Measurements from ENCODE around the gene TNFRSF13B. TPM values are rescaled to one million over a fixed set of nuclear protein-coding genes. Genes with fewer than 3 reads are reported as not detected.

Gene TNFRSF13B
- total RNA-seq, 1 donor from 2014 or later = not detected

DNA sequence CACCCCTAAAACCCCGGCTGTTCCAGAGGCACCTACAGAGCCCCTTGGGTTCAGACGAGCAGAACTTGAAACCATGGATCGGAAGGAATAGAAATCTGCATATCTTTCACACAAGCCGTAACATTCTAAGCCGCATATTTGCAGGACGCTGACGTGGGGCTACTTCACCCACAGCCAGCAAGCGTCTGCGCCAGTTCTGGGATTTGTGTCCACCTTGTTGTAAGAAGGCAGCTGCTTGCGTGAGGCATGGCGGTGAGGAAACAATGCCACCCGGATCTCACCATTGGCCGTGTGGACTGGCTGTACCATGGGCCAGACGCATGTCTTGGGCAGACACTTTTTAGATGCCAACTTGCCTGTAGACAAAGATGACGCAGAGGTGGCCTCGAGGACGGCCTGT is 34.5 kb downstream of the TNFRSF13B start:
- no peak for DNase-seq

DNA sequence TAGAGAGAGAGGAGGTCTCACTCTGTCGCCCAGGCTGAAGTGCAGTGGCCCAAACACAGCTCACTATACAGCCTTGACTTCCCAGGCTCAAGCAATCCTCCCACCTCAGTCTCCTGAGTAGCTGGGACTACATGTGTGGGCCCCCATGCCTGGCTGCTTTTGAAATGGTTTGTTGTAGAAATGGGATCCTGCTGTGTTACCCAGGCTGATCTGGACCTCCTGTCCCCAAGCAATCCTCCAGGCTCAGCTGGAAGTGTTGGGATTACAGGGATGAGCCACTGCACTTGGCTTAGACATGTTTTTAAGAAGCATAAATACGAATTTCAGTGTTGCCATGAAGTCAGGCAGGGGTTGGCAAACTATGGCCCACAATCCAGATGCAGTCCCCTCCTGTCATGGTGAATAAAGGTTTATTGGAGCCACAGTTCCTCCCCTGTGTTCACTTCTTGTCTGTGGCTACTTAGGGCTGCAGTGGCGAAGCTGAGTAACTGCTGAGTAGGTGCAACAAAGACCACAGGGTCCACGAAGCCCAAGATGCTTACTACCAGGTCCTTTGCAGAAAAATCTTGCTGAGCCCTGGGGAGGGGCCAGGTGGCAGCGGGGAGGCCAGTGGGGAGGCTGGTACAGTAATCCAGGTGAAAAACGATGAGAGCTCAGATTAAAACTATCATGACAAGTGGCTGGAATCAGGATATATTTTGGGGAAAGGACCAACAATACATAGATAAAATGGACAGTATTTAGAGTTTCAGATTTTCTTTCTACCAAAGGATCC is 35.2 kb downstream of the TNFRSF13B start:
- DNase-seq = no peak

DNA sequence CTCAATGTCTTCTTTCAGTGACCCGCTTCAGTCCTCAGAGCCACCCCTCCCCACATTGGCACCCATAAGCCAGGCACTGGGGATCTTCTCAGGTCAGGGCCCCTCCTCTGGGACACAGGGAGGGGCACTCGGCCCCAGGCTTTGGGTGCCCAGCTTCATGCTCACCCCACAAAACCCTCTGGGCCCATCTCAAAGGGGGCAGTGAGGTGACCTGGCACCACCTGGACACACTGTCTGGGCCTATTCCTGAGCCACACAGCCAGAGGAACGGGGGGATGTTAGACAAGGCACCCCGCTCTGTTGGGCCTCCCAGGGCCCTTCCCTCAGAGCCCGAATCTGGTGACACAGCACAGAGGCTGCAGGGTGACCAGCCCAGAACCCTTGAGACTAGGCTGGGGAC is 36.1 kb downstream of the TNFRSF13B start:
- no peak for DNase-seq

DNA sequence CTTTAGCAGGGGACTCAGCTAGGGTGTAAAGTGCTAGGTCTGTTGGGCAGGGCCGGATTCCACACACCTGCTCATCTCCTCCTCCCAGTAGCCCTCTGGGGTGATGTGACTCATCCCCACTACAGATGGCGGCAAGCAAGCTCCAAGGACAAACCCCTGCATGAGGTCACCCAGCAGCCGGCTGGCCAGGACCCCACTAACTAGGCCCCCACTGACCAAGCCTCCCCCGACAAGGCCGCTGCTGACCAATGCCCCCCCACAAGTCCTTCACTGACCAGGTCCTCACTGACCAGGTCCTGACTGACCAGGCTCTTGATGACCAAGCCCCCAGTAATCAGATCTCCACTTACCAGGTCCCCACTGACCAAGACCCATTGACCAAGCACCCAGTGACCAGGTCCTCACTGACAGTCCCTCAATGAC is 36.7 kb downstream of the TNFRSF13B start:
- no peak for DNase-seq

DNA sequence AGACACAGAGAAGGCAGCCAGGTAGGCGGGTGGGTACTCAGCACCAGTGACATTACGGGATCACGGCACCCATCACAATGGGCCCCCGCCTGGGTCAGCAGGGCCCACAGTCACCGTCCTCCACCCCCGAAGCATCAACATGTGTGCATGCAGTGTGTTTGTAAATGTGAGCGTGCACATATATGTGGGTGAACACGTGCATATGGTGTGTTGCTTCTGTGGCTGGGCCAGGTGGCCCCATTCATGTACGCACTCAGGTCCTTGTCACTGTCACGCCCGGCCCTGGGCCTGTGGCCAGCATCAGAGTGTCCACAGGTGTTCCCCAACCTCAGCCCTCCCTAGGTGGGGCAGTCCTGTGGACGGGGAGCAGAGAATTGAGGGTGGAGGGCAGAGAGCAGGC is 37.1 kb downstream of the TNFRSF13B start:
- DNase-seq = no peak

DNA sequence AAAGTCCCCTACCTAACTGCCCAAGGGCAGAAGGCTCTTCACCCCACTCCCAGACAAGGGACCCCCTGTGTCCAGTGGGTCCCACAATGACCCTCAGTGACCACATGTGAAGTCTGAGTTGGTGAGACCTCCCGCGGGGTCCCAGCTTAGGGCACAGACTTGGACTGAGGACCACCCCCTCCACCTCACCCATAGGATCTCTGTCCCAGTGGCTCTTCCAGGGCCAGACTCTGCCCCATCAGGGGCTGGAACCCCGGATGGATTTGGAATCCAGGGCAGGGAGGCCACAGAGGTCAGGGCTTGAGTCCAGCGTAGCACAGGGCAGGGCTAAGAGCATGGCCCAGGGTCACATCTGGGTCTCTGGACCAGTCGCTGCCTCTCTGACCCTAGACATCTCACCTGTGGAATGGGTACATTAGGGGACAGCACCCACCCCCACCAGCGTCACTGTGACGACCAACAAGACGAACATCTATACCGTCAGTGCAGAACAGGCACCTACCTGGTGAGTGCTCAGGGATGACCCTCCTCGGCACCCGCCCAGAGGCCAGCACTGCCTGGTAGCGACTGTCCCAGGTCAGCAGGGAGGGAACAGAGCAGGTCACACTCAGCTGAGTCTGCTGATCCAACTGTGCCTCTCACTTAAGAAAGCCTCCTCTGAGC is 37.7 kb downstream of the TNFRSF13B start:
- no peak for DNase-seq

DNA sequence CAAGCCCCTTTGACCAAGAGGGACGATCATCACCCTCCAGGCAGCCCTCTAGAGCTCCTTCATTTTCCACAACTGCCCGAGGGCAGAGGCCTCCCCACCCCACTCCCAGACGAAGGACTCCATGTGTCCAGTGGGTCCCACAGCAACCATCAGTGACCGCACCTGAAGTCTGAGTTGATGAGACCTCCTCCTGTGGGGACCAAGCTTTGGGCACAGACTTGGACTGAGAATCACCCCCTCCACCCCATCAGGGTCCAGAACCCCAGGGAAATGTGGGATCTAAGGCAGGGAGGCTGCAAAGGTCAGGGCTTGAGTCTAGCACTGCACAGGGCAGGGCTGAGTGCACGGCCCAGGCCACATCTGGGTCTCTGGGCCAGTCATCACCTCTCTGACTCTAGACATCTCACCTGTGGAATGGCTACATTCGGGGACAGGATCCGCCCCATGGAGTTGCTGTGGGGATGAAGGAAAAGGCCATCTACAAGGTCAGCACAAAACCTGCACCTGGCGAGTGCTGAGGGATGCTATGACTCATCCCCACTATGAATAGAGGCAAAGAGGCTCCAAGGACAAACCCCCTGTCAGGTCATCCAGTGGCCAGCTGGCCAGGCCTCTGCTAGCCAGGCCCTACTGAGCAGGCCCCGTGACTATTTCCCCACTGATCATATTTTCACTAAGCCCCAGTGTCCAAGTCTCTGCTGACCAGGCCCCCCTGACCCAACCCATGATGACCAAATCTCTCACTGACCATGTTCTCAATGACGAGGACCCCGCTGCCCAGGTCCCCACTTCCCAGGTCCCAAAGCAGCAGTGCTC is 38.4 kb downstream of the TNFRSF13B start:
- no peak for DNase-seq

DNA sequence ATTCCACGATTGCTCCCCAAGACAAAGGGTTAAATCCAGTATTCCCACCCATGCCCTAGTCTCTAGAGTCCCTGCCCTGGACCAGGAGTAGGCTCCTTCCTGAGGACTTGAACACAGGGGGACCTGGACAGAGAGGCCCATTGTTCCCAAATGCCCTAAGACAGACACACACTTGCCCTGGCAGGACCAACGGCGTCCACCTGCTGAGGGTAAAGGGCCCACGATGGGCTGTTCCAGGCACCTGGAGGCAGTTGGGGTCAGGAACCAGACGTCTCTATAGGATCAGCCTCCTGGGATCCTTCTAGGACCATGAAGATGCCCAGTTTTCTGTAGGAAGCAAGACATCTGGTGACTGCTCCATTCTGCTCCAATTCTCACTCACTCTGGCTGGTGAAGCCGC is 39.3 kb downstream of the TNFRSF13B start:
- DNase-seq = no peak

DNA sequence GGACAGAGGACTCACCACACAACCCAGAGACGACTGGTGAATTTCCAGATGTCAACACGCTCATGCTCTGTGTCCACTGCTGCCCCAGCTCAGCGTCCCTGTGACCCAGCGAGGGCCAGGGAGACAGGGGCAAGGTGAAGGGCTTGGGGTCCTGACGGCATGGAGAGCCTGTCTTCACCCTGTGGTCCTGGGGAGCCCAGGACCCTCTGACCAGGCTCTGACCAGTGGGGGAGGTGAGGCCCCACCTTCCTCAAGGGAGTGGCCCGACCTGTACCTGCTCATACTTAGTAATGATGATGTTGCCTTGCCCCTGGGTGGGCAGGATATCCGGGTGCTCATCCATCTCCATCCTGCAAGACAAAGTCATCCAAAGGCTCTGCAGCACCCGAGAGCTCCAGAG is 39.8 kb downstream of the TNFRSF13B start:
- DNase-seq = no peak

DNA sequence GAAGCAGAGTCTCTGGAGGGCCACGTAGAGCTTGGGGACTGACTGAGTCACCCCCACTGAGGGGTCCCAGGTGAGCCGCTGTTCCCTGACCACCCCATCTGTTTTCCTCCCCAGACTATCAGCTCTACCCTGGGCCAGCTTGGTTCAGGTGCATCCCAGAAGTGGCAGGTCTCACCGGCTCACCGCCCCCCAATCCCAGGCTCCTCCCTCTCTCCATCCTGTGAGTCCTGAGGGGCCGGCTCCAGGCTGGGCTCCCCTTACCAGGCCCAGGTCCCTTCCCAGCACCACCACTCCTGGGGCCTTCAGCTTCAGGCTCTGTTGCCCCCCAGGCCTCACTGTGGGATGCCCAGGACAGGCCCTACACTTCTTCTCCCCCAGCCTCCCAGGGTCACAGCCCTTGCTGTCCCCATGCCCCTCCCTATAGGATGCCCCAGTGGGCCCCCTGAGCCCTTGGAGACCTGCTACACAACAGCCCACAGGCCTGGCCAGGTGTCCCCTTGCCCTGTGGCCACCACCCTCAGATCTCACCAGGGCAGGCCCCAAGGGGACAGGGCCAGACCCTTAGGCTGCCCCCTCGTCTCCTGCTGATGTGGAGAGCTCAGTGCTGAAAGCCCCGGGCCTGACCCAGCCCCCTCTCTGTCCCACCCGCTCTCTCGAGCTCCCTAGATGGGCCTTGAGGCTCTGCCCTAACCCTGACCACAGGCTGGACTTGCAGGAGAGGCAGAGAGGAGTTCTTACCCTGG is 40.4 kb downstream of the TNFRSF13B start:
- no peak for DNase-seq

DNA sequence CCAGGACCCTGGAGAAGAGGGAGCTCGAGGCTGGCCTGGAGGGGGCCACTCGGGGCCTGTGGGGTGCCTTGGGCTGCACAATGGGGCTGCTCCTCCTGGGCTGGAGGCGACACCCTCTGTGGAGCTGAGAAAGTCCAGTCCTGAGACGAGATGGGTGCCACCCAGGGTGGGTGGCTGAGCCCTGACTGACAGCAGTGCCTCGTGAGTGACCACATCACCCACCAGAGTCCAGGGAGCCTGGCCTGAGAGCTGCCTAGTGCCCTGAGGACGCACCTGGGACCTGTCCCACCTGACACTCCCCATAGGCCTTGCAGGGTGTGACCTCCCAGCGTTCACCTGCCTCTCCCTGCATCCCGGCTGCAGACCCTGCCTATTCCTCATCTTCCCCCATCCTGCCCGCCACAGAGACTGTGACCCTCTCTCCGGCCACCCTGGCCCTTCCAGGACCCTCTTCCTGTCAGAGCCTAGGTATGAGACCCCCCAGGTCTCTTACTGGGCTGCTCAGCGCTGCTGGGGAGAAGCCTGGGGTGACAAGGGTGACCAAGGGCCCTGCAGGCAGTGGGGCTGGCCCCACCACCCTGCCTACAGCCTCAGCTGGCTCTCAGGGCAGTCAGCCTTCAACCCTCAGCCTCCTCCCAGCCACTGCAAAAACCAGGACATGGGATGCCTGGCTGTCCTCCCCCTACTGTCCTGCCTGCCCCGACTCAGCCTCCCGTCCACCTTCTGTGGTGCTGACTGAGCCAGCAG is 41.2 kb downstream of the TNFRSF13B start:
- no peak for DNase-seq

DNA sequence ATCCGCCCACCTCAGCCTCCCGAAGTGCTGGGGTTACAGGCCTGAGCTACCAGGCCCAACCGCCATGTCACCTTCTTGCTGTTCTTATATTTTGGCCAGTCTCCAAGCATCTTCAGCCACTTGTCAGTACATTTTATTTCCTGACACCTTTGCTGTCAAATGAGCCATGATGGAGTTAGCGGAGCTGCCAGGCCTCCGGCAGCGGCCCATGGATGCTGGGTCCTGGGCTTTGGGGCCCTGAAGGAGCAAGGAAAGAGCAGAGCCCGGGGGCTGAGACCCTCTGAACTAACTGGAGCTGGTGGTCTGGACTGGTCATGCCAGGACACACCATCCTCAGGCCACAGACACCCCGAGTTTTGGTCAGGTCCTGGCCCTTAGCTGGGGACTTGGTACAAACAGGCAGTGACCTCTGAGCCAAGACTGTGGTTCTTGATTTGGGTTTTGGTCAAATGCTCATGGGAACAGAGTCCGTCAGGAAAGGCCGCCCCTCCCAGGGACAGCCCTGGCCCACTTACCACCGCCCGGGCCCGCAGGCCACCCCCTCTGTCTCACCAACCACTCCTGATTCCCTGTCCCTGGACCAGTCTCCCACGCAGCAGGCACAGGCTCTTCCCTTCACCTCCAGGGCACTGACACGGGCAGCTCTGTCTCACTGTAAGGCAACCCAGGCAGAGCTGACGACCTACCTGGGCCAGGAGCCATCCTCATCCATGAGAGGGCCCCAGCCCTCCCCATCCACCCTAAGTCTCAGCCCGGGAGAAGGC is 42.0 kb downstream of the TNFRSF13B start:
- no peak for DNase-seq

DNA sequence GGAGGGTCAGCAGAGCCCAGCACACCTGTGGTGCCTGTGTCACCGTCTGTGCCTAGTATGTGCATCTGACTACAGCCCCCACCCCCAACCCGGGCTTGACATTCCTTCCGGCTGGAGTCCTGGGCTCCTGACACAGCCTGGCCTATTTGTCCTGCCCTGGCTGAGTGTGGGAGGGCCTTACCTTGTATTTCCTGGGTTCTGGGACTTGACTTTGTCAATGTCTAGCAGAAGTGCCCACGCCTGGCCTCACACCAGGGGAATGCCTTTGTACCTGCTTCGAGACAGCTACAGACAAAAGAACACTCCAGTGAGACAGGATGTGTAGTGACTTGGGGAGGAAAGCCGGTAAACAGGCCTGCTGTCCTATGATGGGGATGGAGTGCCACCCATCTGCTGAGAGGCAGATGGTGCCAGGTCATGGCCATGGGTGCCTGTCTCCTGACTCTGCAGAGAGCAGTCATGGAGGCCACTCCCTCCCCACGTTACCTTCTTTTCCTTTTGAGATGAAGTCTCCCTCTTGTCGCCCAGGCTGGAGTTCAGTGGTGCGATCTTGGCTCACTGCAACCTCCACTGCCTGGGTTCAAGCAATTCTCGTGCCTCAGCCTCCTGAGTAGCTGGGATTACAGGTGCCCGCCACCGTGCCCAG is 42.8 kb downstream of the TNFRSF13B start:
- DNase-seq = no peak

DNA sequence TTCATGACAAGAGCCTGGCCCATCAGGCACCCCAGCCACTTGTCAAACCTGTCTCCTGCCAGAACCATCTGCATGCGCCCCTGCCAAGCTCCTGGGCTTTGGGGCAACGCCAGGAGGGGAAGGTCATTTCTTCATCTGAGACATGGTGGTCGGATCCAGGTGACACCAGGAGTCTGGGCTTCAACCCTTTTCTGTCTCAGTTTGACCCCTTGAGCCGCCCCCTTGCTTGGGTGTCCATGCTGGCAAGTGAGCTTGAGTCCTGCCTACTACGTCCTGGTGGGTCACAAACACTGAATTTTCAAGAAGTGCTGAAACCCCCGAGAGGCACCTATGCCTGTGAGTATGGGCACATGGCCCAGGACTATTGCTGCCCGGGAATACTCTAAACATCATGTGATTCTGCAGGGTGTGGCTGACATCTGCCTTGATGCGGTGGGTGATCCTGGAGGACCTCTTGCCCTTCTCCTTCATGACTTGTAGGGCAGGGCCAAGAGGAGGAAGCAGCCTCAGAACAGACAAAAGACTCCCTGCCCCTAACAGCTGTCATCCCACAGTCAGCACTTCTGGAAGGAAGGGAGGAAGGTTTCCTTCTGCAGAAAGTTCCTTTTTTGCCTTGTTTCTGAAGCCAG is 43.4 kb downstream of the TNFRSF13B start:
- DNase-seq = no peak

DNA sequence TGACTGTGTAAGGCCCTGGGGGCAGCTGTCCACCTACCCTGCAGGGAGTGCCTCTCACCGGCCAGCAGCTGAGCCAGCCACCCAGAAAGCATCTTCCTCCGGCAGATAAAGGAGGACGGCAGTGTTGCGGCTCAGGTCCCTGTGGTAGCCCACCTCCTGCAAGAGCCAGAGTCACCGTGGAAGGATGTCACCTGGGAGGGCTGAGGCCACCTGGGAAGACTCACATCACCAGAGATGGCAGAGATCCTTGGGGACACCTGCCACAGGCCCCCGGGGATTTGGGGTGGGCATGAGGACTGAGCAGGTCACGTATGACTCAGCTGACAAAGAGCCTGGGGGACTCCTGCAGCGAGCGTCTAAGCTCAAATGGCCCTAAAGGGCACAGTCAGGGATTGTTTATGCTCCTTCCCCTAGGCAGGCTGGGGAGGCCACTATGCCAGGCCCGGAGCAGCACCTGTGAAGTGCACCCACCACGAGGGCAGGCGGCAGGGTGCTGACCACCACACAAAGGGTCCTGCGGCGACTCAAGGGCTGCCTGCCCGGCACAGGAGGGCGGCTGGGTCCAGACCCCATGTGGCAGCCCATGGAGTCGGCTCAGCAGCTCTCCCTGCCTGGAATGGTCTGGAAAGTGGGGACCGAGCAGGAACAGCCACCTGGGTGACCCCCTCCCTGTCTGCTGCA is 44.1 kb downstream of the TNFRSF13B start:
- no peak for DNase-seq

DNA sequence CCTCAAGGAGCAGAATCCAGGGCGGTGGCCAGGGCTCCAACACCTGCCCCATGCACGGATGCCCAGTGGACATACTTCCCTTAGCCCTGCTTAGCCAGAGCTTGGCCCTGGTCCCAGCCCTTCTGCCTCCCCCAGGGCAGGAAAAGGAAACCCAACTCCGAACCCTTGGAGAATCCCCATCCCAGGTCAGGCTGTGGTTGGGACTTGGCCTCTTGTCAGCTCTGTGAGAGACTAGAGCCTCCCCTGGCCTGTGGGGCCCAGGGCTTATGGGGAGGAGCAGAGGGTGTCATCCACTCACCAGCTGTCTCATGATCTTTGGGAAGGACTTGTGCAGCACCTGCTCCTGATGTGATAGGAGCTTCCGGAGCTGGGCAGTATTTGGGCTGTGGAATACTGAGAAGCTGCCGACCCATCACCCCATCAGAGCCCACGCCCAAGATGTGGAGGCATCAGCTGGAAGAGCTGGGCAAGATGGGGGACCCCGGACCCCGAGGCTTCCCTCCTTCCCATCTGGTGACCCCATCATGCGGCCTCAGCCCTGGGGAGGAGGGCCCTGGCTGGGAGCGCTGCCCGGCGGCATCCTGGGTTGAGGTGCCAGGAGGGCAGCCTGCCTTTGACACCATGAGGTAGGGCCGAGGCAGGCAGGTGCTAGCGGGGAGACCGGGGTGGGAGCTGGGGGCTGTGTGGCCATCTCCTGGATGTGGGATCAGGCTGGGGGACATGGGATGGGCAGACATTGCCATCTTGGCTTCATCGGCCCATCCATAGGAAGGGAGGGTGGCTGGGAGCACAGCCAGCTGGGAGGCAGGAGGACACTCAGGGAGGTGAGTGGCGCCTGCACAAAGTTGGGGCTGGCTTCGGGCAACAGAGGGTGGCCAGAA is 45.1 kb downstream of the TNFRSF13B start:
- DNase-seq = no peak

DNA sequence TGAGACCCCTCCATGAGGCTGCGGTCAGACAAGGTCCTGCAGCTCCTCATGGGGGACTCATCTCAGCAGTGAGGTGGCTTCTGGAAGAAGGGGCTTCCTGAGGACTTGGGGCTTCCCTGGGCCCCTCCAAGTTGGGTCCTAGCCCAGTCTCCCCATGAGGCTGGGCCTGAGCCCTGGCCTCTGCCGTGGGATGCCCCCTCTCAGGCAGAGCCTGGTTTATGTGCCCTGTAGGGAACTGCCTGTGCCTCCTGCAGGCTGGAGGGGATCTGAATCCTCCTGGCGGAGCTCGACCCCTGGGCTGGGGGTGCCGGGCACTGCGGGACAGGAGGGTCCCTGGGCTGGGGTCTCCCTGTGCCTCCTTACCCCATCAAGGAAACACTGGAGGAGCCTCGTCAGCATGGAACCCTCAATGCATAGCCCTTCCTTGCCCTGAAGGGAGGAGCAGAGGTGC is 45.8 kb downstream of the TNFRSF13B start:
- no peak for DNase-seq

DNA sequence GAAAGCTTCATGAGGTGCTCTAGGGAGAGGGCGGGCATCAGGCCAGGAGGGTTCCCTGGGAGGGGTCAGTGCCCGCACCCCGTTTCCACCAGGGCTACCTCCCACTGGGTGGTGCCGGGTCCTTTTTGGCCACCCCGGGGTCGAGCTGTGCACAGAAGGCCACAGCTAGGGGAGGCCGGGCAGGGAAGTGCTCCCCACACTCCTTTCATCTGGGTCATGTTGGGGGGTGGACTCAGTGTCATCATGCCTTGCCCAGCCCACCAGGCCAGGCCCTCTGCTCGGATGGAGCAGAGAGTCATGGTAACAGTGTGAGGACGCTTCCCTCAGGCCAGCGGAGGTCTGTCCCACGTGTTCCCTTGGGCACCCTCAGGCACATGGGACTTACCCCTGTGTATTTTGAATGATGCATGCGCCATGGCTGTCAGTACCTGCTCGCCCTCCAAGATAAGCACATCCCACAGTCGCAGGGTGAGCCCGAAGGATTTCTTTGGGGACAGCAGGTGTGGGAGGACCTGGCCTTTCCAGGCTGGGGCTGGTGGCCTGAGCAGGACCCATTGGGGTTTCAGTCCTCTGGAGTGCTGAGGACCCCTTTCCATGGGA is 46.4 kb downstream of the TNFRSF13B start:
- no peak for DNase-seq

All from skin of body (tissue), 2 donors.